B cell (primary cell): Measurements from ENCODE around the gene PPARG. TPM values are rescaled to one million over a fixed set of nuclear protein-coding genes. Genes with fewer than 3 reads are reported as not detected.

ENCODE experiments used
- ATAC-seq: fragments of 200-7000 bp; cut with Tn5 transposase; one replicate; pipeline ENCODE4 v1.10.0; 2021; ENCODE audit warnings: low read depth, mild to moderate bottlenecking, moderate number of reproducible peaks, moderate library complexity
- CTCF ChIA-PET: fragments of 350-600 bp; sonication (Branson Sonifier 250); formaldehyde crosslinking; loops from one replicate; lab custom pipeline; 2021; ENCODE audit warnings: antibody characterized with exemption, inconsistent platforms; lab: Charles Lee
- POLR2A ChIA-PET: fragments of 350-600 bp; sonication (Branson Sonifier 250); formaldehyde crosslinking; loops from one replicate; lab custom pipeline; 2021; ENCODE audit warnings: antibody characterized with exemption; lab: Charles Lee
- DNase-seq: peaks from one replicate; pipeline ENCODE4 v3.0.0; 2013
- H2AFZ ChIP-seq: 2 replicates; pipeline ENCODE4 v1.6.1; 2012; ENCODE audit warnings: mild to moderate bottlenecking, low read depth, low read length; ENCODE audit not compliant: insufficient read depth, poor library complexity, severe bottlenecking
- H3K27ac ChIP-seq, 2 donors: 1 replicate in 1 of 2; 2 replicates in 1 of 2; pipeline ENCODE4 v1.5.1; 2012 to 2013; ENCODE audit warnings: low read length in 2 of 2, mild to moderate bottlenecking in 2 of 2, moderate library complexity in 1 of 2
- H3K27me3 ChIP-seq, 4 experiments: fragments of 200-600 bp in 1 of 4; sonication (generic) in 1 of 4; replicated peaks in 1 of 4; 1 replicate in 2 of 4; 2 replicates in 2 of 4; pipeline versions ENCODE4 v1.6.1 to v1.7.0; 2013 to 2016; ENCODE audit warnings: low read length in 3 of 4, mild to moderate bottlenecking in 2 of 4, mixed read lengths in 1 of 4, moderate library complexity in 1 of 4; ENCODE audit not compliant: insufficient read depth in 4 of 4, control insufficient read depth in 3 of 4; ENCODE audit errors: control extremely low read depth in 1 of 4
- H3K36me3 ChIP-seq, 2 experiments: replicated peaks in 1 of 2; 1 replicate in 1 of 2; 2 replicates in 1 of 2; pipeline versions ENCODE4 v1.6.1 to v1.7.1; 2013; ENCODE audit warnings: low read length in 1 of 2; ENCODE audit not compliant: insufficient read depth in 2 of 2, control insufficient read depth in 1 of 2; ENCODE audit errors: control extremely low read depth in 1 of 2, extremely low read depth in 1 of 2
- H3K4me1 ChIP-seq, 2 donors: fragments of 200-600 bp in 1 of 2; sonication (generic) in 1 of 2; 1 replicate in 1 of 2; 2 replicates in 1 of 2; pipeline versions ENCODE4 v1.5.1 to v1.6.1; 2013 to 2017; ENCODE audit warnings: low read length in 2 of 2; ENCODE audit not compliant: control insufficient read depth in 2 of 2, insufficient read depth in 2 of 2
- H3K4me2 ChIP-seq: replicated peaks from 2 replicates; pipeline ENCODE3; 2012; ENCODE audit warnings: mild to moderate bottlenecking, low read depth, low read length; ENCODE audit not compliant: poor library complexity, severe bottlenecking
- H3K4me3 ChIP-seq, 5 experiments: fragments of 200-600 bp in 1 of 5; sonication (generic) in 1 of 5; 1 replicate in 3 of 5; 2 replicates in 2 of 5; pipeline versions ENCODE4 v1.5.1 to v1.7.0; 2011 to 2016; ENCODE audit warnings: low read length in 4 of 5, mild to moderate bottlenecking in 4 of 5, low read depth in 2 of 5, control low read depth in 1 of 5, moderate library complexity in 1 of 5; ENCODE audit not compliant: insufficient read depth in 1 of 5; ENCODE audit errors: control extremely low read depth in 1 of 5, extremely low read depth in 1 of 5
- H3K79me2 ChIP-seq: fragments of 200-600 bp; sonication (generic); one replicate; pipeline ENCODE4 v1.6.0; 2016; ENCODE audit warnings: low read length; ENCODE audit not compliant: control insufficient read depth, insufficient read depth
- H3K9ac ChIP-seq: fragments of 200-600 bp; sonication (generic); 2 replicates; pipeline ENCODE4 v1.6.1; 2017; ENCODE audit warnings: mild to moderate bottlenecking, low read length, moderate library complexity
- H3K9me3 ChIP-seq, 3 donors: one replicate each; pipeline versions ENCODE4 v1.6.1 to v1.7.1; 2013; ENCODE audit warnings: low read length in 2 of 3; ENCODE audit not compliant: control insufficient read depth in 2 of 3, insufficient read depth in 1 of 3; ENCODE audit errors: control extremely low read depth in 1 of 3
- H4K20me1 ChIP-seq: 2 replicates; pipeline ENCODE4 v1.6.0; 2012; ENCODE audit warnings: mild to moderate bottlenecking, low read length; ENCODE audit not compliant: insufficient read depth, control insufficient read depth, poor library complexity, severe bottlenecking
- H3K27ac Mint-ChIP-seq: one replicate; pipeline ENCODE4 v1.8.0; 2021; ENCODE audit warnings: mixed read lengths
- H3K27me3 Mint-ChIP-seq: one replicate; pipeline ENCODE4 v1.8.0; 2021; ENCODE audit warnings: mixed read lengths
- H3K4me1 Mint-ChIP-seq: one replicate; pipeline ENCODE4 v1.8.0; 2021; ENCODE audit warnings: mixed read lengths
- H3K4me3 Mint-ChIP-seq: one replicate; pipeline ENCODE4 v1.8.0; 2021; ENCODE audit warnings: mixed read lengths
- H3K9me3 Mint-ChIP-seq: one replicate; pipeline ENCODE4 v1.8.0; 2022; ENCODE audit warnings: mixed read lengths; ENCODE audit not compliant: insufficient read depth
- CTCF ChIP-seq: fragments of 200-600 bp; IDR thresholded peaks from one replicate; pipeline ENCODE4 v1.8.0; 2022; ENCODE audit warnings: antibody characterized with exemption, mild to moderate bottlenecking
- EZH2 ChIP-seq: IDR thresholded peaks from 2 replicates; pipeline ENCODE4 v1.6.1; 2012; ENCODE audit warnings: borderline replicate concordance, low read depth, mild to moderate bottlenecking, moderate library complexity, low read length; ENCODE audit not compliant: insufficient read depth, poor library complexity, severe bottlenecking
- WGBS: methylation state at CpG from one replicate; pipeline ENCODE4 v1.1.5; 2013; ENCODE audit warnings: missing lambda C conversion rate; ENCODE audit not compliant: insufficient coverage; 5-methylcytosine and 5-hydroxymethylcytosine counted together
- intact Hi-C: fragments of 100-400 bp; cut with micrococcal nuclease; formaldehyde crosslinking; loops from one replicate; pipeline ENCODE4 v1.10.0; 2022
- polyA plus RNA-seq: library from polyadenylated mRNA; depleted of rRNA; stranded (reverse); fragments of >200 nt; gene quantifications from 2 replicates; pipeline ENCODE4 v1.2.3, GENCODE V29; 2012
- total RNA-seq, 2 donors: library from RNA; stranded (reverse); fragments of 120-200 nt in 1 of 2; gene quantifications; 1 replicate in 1 of 2; 2 replicates in 1 of 2; pipeline versions ENCODE4 v1.2.3 to v1.2.4, GENCODE V29; 2013 to 2022

PPARG gene
- total and polyA plus RNA-seq, 2 donors (not counting 1 experiment from before 2014, with no cell fraction given), result 0.12 to 0.44 TPM

- CTCF ChIA-PET, result no interaction called here
- Mint-ChIP-seq H3K27me3 (peaks cover 18% of the 10 kb centered on the region), H3K9me3 (no peaks in the 10 kb centered on the region), H3K4me1 (no peaks in the 10 kb centered on the region), H3K4me3 (no peak overlapping the region), H3K27ac (no peak overlapping the region)
- H3K4me2 ChIP-seq, result no peak overlapping the region
- DNase-seq (no peak), ATAC-seq (no peak)
- no peaks in the 10 kb centered on the region for H3K36me3 ChIP-seq
- H3K79me2 ChIP-seq, result no peaks in the 10 kb centered on the region
- no peak overlapping the region for H2AFZ ChIP-seq
- H3K27ac ChIP-seq, result no peak overlapping the region
- H3K27me3 ChIP-seq, result peaks cover 0 to 8% (median 0%) of the 10 kb centered on the region in 4 experiments
- H3K9me3 ChIP-seq, result no peaks in the 10 kb centered on the region
- WGBS, result 86% methylated on average over 4 of the region's 4 CpGs
- no peaks in the 10 kb centered on the region for H3K4me1 ChIP-seq
- TF ChIP-seq EZH2 (no peak), CTCF (no peak)
- POLR2A ChIA-PET, result no interaction called here
- no peak overlapping the region for H3K9ac ChIP-seq
- intact Hi-C loops, result no loop called here
- H3K4me3 ChIP-seq, result no peak overlapping the region
- no peaks in the 10 kb centered on the region for H4K20me1 ChIP-seq
Observed at GRCh38 chr3:12438318-12438717, 149.4 kb downstream of the PPARG start.

GRCh38 chr3:12439161-12439940 is 150.5 kb downstream of the PPARG start:
- Histone ChIP-seq H3K79me2 (no peaks in the 10 kb centered on the region), H3K4me1 (no peaks in the 10 kb centered on the region), H3K9ac (no peak overlapping the region), H3K4me2 (no peak overlapping the region), H3K36me3 (no peaks in the 10 kb centered on the region), H3K27me3 (peaks cover 0 to 11% (median 0%) of the 10 kb centered on the region in 4 experiments), H3K4me3 (no peak overlapping the region), H4K20me1 (no peaks in the 10 kb centered on the region), H2AFZ (no peak overlapping the region), H3K27ac (no peak overlapping the region), H3K9me3 (no peaks in the 10 kb centered on the region)
- peaks cover 23% of the 10 kb centered on the region for H3K27me3 Mint-ChIP-seq
- no peaks in the 10 kb centered on the region for H3K4me1 Mint-ChIP-seq
- ChIA-PET POLR2A (no interaction called here), CTCF (no interaction called here)
- no peak overlapping the region for H3K4me3 Mint-ChIP-seq
- intact Hi-C loops, result no loop called here
- ATAC-seq (no peak), DNase-seq (no peak)
- TF ChIP-seq EZH2 (no peak), CTCF (no peak)
- no peaks in the 10 kb centered on the region for H3K9me3 Mint-ChIP-seq
- H3K27ac Mint-ChIP-seq, result no peak overlapping the region
- WGBS, result 98% methylated on average over 10 of the region's 11 CpGs
